Mesendoderm (in vitro differentiated cells): ENCODE data around the gene FDX1.

Experiments used
- DNase-seq: peaks from one replicate; pipeline ENCODE4 v3.0.0; 2013
- H2AK5ac ChIP-seq: 2 replicates; pipeline ENCODE4 v1.6.1; 2013; ENCODE audit warnings: low read length, inconsistent platforms
- H2BK120ac ChIP-seq: 2 replicates; pipeline ENCODE4 v1.6.1; 2013; ENCODE audit warnings: low read depth, mild to moderate bottlenecking, low read length, moderate library complexity, mixed read lengths
- H2BK15ac ChIP-seq: replicated peaks from 2 replicates; pipeline ENCODE4 v1.6.1; 2013; ENCODE audit warnings: low read depth, mild to moderate bottlenecking, moderate library complexity
- H2BK5ac ChIP-seq: 2 replicates; pipeline ENCODE4 v1.6.1; 2013; ENCODE audit warnings: low read length, inconsistent platforms
- H3K18ac ChIP-seq: 2 replicates; pipeline ENCODE4 v1.6.1; 2013; ENCODE audit warnings: mild to moderate bottlenecking, low read length, mixed read lengths
- H3K23ac ChIP-seq: one replicate; pipeline ENCODE4 v1.6.1; 2013; ENCODE audit warnings: low read length
- H3K27ac ChIP-seq: 2 replicates; pipeline ENCODE4 v1.5.1; 2013; ENCODE audit warnings: low read depth, mild to moderate bottlenecking, inconsistent platforms, low read length, moderate library complexity
- H3K27me3 ChIP-seq: 2 replicates; pipeline ENCODE4 v1.6.1; 2013; ENCODE audit warnings: low read length, control low read depth, mild to moderate bottlenecking, inconsistent platforms; ENCODE audit not compliant: insufficient read depth, poor library complexity
- H3K36me3 ChIP-seq: 2 replicates; pipeline ENCODE4 v1.6.1; 2013; ENCODE audit warnings: low read length, inconsistent platforms; ENCODE audit not compliant: control insufficient read depth, insufficient read depth
- H3K4ac ChIP-seq: one replicate; pipeline ENCODE4 v1.6.1; 2013; ENCODE audit warnings: low read depth, mild to moderate bottlenecking, low read length, moderate library complexity
- H3K4me1 ChIP-seq: 2 replicates; pipeline ENCODE4 v1.6.1; 2013; ENCODE audit warnings: low read depth, low read length, inconsistent platforms; ENCODE audit not compliant: control insufficient read depth
- H3K4me2 ChIP-seq: 2 replicates; pipeline ENCODE4 v1.6.1; 2013; ENCODE audit warnings: low read length
- H3K4me3 ChIP-seq: 2 replicates; pipeline ENCODE4 v1.5.1; 2013; ENCODE audit warnings: mild to moderate bottlenecking, low read length
- H3K56ac ChIP-seq: one replicate; pipeline ENCODE4 v1.6.1; 2013; ENCODE audit warnings: low read length
- H3K79me1 ChIP-seq: 2 replicates; pipeline ENCODE4 v1.6.1; 2013; ENCODE audit warnings: low read length, inconsistent platforms
- H3K79me2 ChIP-seq: 2 replicates; pipeline ENCODE4 v1.6.1; 2013; ENCODE audit warnings: mild to moderate bottlenecking, low read length; ENCODE audit not compliant: control insufficient read depth, insufficient read depth
- H3K9ac ChIP-seq: 2 replicates; pipeline ENCODE4 v1.6.1; 2013; ENCODE audit warnings: low read length, inconsistent platforms
- H4K5ac ChIP-seq: one replicate; pipeline ENCODE4 v1.6.1; 2013; ENCODE audit warnings: low read length
- H4K8ac ChIP-seq: one replicate; pipeline ENCODE4 v1.6.1; 2013; ENCODE audit warnings: low read depth, mild to moderate bottlenecking, control low read depth, low read length, moderate library complexity
- WGBS: extraction: QIAGEN DNeasy Blood & Tissue Kit; methylation state at CpG from one replicate; pipeline ENCODE4 v1.1.7; 2013; ENCODE audit warnings: low lambda C conversion rate, missing lambda C conversion rate; ENCODE audit not compliant: insufficient coverage; ENCODE audit errors: extremely low coverage; 5-methylcytosine and 5-hydroxymethylcytosine counted together

The FDX1 gene

DNA sequence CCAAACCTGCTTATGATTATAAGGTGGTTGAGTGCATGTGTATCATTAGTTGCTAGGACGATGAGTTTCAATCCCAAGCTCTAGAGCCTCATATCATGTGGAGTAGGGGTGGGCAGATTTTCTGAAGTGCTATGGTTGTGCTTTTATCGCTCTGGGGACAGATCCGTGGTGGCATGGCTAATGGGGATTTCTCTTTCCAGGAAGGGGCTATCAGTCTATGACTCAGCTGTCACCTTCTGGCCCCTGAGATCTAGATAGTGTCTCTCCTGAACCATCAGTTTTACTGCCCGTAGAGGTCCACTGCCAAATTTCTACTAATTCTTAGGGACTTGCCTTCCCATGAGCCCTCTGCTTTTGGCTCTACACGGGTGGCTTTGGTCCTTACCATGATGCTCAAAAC is 51.8 kb downstream of the FDX1 start:
- no peak for DNase-seq
- no peaks in the 10 kb centered on the region for H3K27me3 ChIP-seq
- no peak overlapping the region for H3K18ac ChIP-seq
- H4K8ac ChIP-seq, result no peak overlapping the region
- no peak overlapping the region for H4K5ac ChIP-seq
- H3K4me1 ChIP-seq, result no peaks in the 10 kb centered on the region
- H3K36me3 ChIP-seq, result no peaks in the 10 kb centered on the region
- H3K4me2 ChIP-seq, result no peak overlapping the region
- no peaks in the 10 kb centered on the region for H3K79me2 ChIP-seq
- WGBS, result no CpG with 5 or more reads among the region's 5 CpGs
- H2BK120ac ChIP-seq, result no peak overlapping the region
- H3K23ac ChIP-seq, result no peak overlapping the region
- H2BK15ac ChIP-seq, result no peak overlapping the region
- no peak overlapping the region for H3K9ac ChIP-seq
- no peak overlapping the region for H3K56ac ChIP-seq
- H2BK5ac ChIP-seq, result no peak overlapping the region
- H2AK5ac ChIP-seq, result no peak overlapping the region
- H3K27ac ChIP-seq, result no peak overlapping the region
- no peaks in the 10 kb centered on the region for H3K79me1 ChIP-seq
- no peak overlapping the region for H3K4me3 ChIP-seq
- H3K4ac ChIP-seq, result no peak overlapping the region

DNA sequence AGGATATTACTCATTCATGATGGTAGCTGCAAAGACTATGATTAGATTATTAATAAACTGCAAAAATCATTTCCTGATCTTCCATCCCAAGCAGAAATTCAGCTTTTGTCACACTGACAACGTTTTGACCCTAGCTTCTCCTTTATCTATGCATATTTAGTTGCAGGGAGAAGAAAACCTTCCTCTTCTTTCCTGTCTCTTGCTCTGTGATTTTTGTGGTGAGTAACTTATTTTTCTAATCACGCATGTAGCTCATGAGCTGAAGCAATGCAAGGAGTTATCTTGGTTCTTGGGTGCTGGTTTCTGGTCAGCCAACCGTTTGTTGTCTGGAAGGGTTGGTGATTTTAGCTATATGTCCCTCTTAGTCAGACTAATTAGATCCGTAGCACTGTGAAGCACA is 56.4 kb downstream of the FDX1 start:
- Histone ChIP-seq H3K4me2 (no peak overlapping the region), H3K4me3 (no peak overlapping the region), H3K4me1 (peaks cover 4% of the 10 kb centered on the region), H3K79me2 (no peaks in the 10 kb centered on the region), H3K79me1 (no peaks in the 10 kb centered on the region), H2BK15ac (no peak overlapping the region), H4K8ac (no peak overlapping the region), H3K56ac (no peak overlapping the region), H3K9ac (no peak overlapping the region), H3K23ac (no peak overlapping the region), H2BK120ac (no peak overlapping the region), H2AK5ac (no peak overlapping the region), H2BK5ac (no peak overlapping the region), H3K4ac (no peak overlapping the region), H3K36me3 (no peaks in the 10 kb centered on the region), H3K18ac (no peak overlapping the region), H4K5ac (no peak overlapping the region), H3K27me3 (no peaks in the 10 kb centered on the region), H3K27ac (no peak overlapping the region)
- no peak for DNase-seq
- no CpG with 5 or more reads among the region's 4 CpGs for WGBS

GRCh38 chr11:110488446-110488845 is 58.7 kb downstream of the FDX1 start:
- Histone ChIP-seq H3K4me1 (peaks cover 4% of the 10 kb centered on the region), H3K4ac (no peak overlapping the region), H3K56ac (no peak overlapping the region), H3K23ac (no peak overlapping the region), H2BK120ac (no peak overlapping the region), H3K79me1 (no peaks in the 10 kb centered on the region), H2AK5ac (no peak overlapping the region), H3K18ac (no peak overlapping the region), H3K4me3 (no peak overlapping the region), H3K36me3 (no peaks in the 10 kb centered on the region), H3K27me3 (no peaks in the 10 kb centered on the region), H3K9ac (no peak overlapping the region), H3K4me2 (no peak overlapping the region), H4K8ac (no peak overlapping the region), H4K5ac (no peak overlapping the region), H3K79me2 (no peaks in the 10 kb centered on the region), H3K27ac (no peak overlapping the region), H2BK5ac (no peak overlapping the region), H2BK15ac (no peak overlapping the region)
- no peak for DNase-seq
- no CpG with 5 or more reads among the region's 2 CpGs for WGBS

DNA sequence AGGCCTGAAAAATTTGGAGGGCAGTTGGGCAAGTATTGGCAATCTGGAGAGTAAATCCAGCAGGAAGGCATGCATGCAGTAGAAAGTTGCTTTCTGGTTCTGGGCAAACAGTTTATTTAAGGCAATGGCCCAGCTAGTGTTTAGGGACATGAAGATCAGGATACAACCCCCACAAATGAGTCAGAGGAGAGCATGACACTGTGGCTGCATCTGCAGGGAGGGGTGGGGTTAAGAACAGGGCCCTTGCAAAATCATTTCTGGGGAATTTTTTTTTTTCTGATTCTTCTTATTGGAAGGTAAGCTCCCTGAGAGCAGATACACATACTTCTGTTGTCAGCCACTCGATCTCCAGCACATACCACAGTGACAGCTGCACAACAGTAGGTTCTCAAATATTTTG is 61.1 kb downstream of the FDX1 start:
- no peak overlapping the region for H3K4me2 ChIP-seq
- H3K9ac ChIP-seq, result no peak overlapping the region
- H3K79me2 ChIP-seq, result no peaks in the 10 kb centered on the region
- H3K56ac ChIP-seq, result no peak overlapping the region
- peaks cover 4% of the 10 kb centered on the region for H3K4me1 ChIP-seq
- no peaks in the 10 kb centered on the region for H3K27me3 ChIP-seq
- H3K4me3 ChIP-seq, result no peak overlapping the region
- no peak overlapping the region for H2BK15ac ChIP-seq
- H4K8ac ChIP-seq, result no peak overlapping the region
- no peak overlapping the region for H2AK5ac ChIP-seq
- H2BK120ac ChIP-seq, result no peak overlapping the region
- no peak overlapping the region for H3K27ac ChIP-seq
- peak; percentile 27 for DNase-seq
- H3K23ac ChIP-seq, result no peak overlapping the region
- no CpG with 5 or more reads among the region's 1 CpG for WGBS
- H3K4ac ChIP-seq, result no peak overlapping the region
- H3K79me1 ChIP-seq, result no peaks in the 10 kb centered on the region
- no peak overlapping the region for H4K5ac ChIP-seq
- H3K18ac ChIP-seq, result no peak overlapping the region
- no peaks in the 10 kb centered on the region for H3K36me3 ChIP-seq
- no peak overlapping the region for H2BK5ac ChIP-seq

GRCh38 chr11:110491577-110492320 is 62.0 kb downstream of the FDX1 start:
- H3K79me2 ChIP-seq, result no peaks in the 10 kb centered on the region
- no peak overlapping the region for H4K5ac ChIP-seq
- no peak overlapping the region for H3K4me3 ChIP-seq
- WGBS, result no CpG with 5 or more reads among the region's 7 CpGs
- H3K4ac ChIP-seq, result no peak overlapping the region
- H3K27ac ChIP-seq, result no peak overlapping the region
- no peak overlapping the region for H3K56ac ChIP-seq
- no peak overlapping the region for H3K9ac ChIP-seq
- no peaks in the 10 kb centered on the region for H3K27me3 ChIP-seq
- H3K4me2 ChIP-seq, result no peak overlapping the region
- no peak overlapping the region for H2AK5ac ChIP-seq
- no peak overlapping the region for H2BK15ac ChIP-seq
- no peak overlapping the region for H4K8ac ChIP-seq
- no peak overlapping the region for H3K23ac ChIP-seq
- H3K79me1 ChIP-seq, result no peaks in the 10 kb centered on the region
- no peak overlapping the region for H2BK120ac ChIP-seq
- no peak overlapping the region for H3K18ac ChIP-seq
- peaks cover 4% of the 10 kb centered on the region for H3K4me1 ChIP-seq
- peak; percentile 56 for DNase-seq
- H2BK5ac ChIP-seq, result no peak overlapping the region
- H3K36me3 ChIP-seq, result no peaks in the 10 kb centered on the region

DNA sequence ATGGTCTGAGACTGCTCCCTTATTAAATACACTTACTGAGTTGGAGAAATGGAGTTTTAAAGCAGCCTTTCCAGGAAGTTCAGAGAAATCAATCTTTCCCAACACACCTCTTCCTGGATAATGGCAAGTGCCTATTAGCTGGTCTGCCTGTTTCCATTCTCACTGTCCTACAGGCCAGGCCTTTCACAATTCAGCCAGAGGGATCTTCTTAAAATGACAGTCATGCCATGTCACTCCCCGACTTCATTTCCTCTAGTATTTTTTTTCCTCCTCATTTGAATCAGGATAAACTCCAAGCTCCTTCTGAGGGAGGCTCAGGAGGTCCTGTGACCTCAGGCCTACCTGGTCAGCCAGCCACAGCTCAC is 62.6 kb downstream of the FDX1 start:
- H3K4me2 ChIP-seq, result no peak overlapping the region
- no peaks in the 10 kb centered on the region for H3K79me2 ChIP-seq
- H3K27me3 ChIP-seq, result no peaks in the 10 kb centered on the region
- H4K5ac ChIP-seq, result no peak overlapping the region
- no peak overlapping the region for H2AK5ac ChIP-seq
- whole genome bisulfite sequencing, result no CpG with 5 or more reads among the region's 1 CpG
- no peak overlapping the region for H3K23ac ChIP-seq
- H3K27ac ChIP-seq, result no peak overlapping the region
- no peak overlapping the region for H2BK5ac ChIP-seq
- no peak overlapping the region for H3K56ac ChIP-seq
- no peak overlapping the region for H2BK120ac ChIP-seq
- H2BK15ac ChIP-seq, result no peak overlapping the region
- no peaks in the 10 kb centered on the region for H3K36me3 ChIP-seq
- no peak overlapping the region for H3K4me3 ChIP-seq
- no peak overlapping the region for H3K9ac ChIP-seq
- no peak overlapping the region for H4K8ac ChIP-seq
- H3K4ac ChIP-seq, result no peak overlapping the region
- H3K4me1 ChIP-seq, result peaks cover 4% of the 10 kb centered on the region
- DNase-seq, result peak; percentile 11
- no peak overlapping the region for H3K18ac ChIP-seq
- no peaks in the 10 kb centered on the region for H3K79me1 ChIP-seq
